Measurements from ENCODE around the gene ZNF678.

DNA sequence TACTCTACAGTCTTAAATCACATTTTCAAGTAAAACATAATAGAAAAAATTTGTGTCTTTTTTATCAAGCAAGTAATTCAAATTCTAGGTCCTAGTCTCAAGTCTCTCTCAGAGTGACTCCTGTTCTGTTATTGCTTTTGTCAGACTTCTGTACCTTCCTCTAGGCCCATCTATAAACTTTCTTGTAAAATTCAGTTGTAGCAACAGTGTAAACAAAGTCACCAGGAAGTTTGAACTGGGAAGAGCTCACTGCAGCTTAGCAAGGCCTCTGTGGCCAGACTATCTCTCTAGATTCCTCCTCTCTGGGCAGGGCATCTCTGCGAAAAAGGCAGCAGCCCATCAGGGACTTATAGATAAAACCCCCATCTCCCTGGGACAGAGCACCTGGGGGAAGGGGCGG lies 13.5 kb upstream of the ZNF678 start:
- TF ChIP-seq SP1 (IDR thresholded peaks at IDR 0.05) = no peak
- TF ChIP-seq, protein P1, sequence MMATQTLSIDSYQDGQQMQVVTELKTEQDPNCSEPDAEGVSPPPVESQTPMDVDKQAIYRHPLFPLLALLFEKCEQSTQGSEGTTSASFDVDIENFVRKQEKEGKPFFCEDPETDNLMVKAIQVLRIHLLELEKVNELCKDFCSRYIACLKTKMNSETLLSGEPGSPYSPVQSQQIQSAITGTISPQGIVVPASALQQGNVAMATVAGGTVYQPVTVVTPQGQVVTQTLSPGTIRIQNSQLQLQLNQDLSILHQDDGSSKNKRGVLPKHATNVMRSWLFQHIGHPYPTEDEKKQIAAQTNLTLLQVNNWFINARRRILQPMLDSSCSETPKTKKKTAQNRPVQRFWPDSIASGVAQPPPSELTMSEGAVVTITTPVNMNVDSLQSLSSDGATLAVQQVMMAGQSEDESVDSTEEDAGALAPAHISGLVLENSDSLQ (IDR thresholded peaks at IDR 0.05) = no peak
- no peak for TF ChIP-seq NFRKB (IDR thresholded peaks at IDR 0.05)
- no peak for TF ChIP-seq LEF1 (IDR thresholded peaks at IDR 0.05; ENCODE audit: borderline replicate concordance)
- TF ChIP-seq SUZ12 (IDR thresholded peaks at IDR 0.05) = no peak
- no peak for TF ChIP-seq TARDBP (IDR thresholded peaks at IDR 0.05)
